ENCODE data around the gene MYBPC2.
"Not testable (repeated sequence)": the region's sequence is repeated elsewhere in the genome, so short reads cannot be mapped to it uniquely, and the experiment has no call there.

The MYBPC2 gene

GRCh38 chr19:50384685-50385535 lies 47.8 kb upstream of the MYBPC2 start:
- Histone ChIP-seq H3K9ac (ENCODE audit: low read length) (peak overlapping the region; percentile 94), H3K4me1 (ENCODE audit: insufficient read depth, low read length, severe bottlenecking) (peaks cover 16% of the 10 kb centered on the region)

GRCh38 chr19:50387176-50387867 lies 45.4 kb upstream of the MYBPC2 start:
- no peak overlapping the region for H3K27ac ChIP-seq (ENCODE audit: low read depth, low read length, poor library complexity, severe bottlenecking)
- H3K9me3 ChIP-seq (ENCODE audit: low read length): no peaks in the 10 kb centered on the region
- no peaks in the 10 kb centered on the region for H3K27me3 ChIP-seq (ENCODE audit: insufficient read depth, low read length)
- TF ChIP-seq CTCF (IDR thresholded peaks at IDR 0.05; ENCODE audit: low read length) (no peak), EZH2 (IDR thresholded peaks at IDR 0.05; ENCODE audit: borderline replicate concordance, low read length) (no peak)
- H3K4me1 ChIP-seq (ENCODE audit: insufficient read depth, low read length, severe bottlenecking): peaks cover 16% of the 10 kb centered on the region
- no peaks in the 10 kb centered on the region for H3K9me2 ChIP-seq (ENCODE audit: low read depth, low read length)
- H3K36me3 ChIP-seq (ENCODE audit: insufficient read depth, low read length): peaks cover 49% of the 10 kb centered on the region
- no peak overlapping the region for H3K4me2 ChIP-seq (ENCODE audit: low read length)
- H2AFZ ChIP-seq (ENCODE audit: low read length): no peak overlapping the region
- H3K4me3 ChIP-seq (ENCODE audit: low read depth, low read length, poor library complexity, severe bottlenecking): no peak overlapping the region
- H3K9ac ChIP-seq (ENCODE audit: low read length): no peak overlapping the region
- H4K20me1 ChIP-seq (ENCODE audit: insufficient read depth, low read length): no peaks in the 10 kb centered on the region
- no peaks in the 10 kb centered on the region for H3F3A ChIP-seq (ENCODE audit: insufficient read depth, low read length)
- peaks cover 32% of the 10 kb centered on the region for H3K79me2 ChIP-seq (ENCODE audit: insufficient read depth, low read length)

More at GRCh38 chr19:50384685-50385535, 47.8 kb upstream of the MYBPC2 start:
- H3K27me3 ChIP-seq (ENCODE audit: insufficient read depth, low read length): no peaks in the 10 kb centered on the region
- H3K4me2 ChIP-seq (ENCODE audit: low read length): peak overlapping the region; percentile 94
- H3K9me2 ChIP-seq (ENCODE audit: low read depth, low read length): no peaks in the 10 kb centered on the region
- TF ChIP-seq CTCF (IDR thresholded peaks at IDR 0.05; ENCODE audit: low read length) (no peak), EZH2 (IDR thresholded peaks at IDR 0.05; ENCODE audit: borderline replicate concordance, low read length) (no peak)
- H4K20me1 ChIP-seq (ENCODE audit: insufficient read depth, low read length): no peaks in the 10 kb centered on the region
- peaks cover 26% of the 10 kb centered on the region for H3K79me2 ChIP-seq (ENCODE audit: insufficient read depth, low read length)
- H3K27ac ChIP-seq (ENCODE audit: low read depth, low read length, poor library complexity, severe bottlenecking): peak overlapping the region; percentile 62
- no peaks in the 10 kb centered on the region for H3F3A ChIP-seq (ENCODE audit: insufficient read depth, low read length)
- H3K4me3 ChIP-seq (ENCODE audit: low read depth, low read length, poor library complexity, severe bottlenecking): peak overlapping the region; percentile 87
- H2AFZ ChIP-seq (ENCODE audit: low read length): no peak overlapping the region
- peaks cover 50% of the 10 kb centered on the region for H3K36me3 ChIP-seq (ENCODE audit: insufficient read depth, low read length)
- no peaks in the 10 kb centered on the region for H3K9me3 ChIP-seq (ENCODE audit: low read length)

GRCh38 chr19:50387868-50388245 lies 44.8 kb upstream of the MYBPC2 start:
- no peak overlapping the region for H2AFZ ChIP-seq (ENCODE audit: low read length)
- H3K79me2 ChIP-seq (ENCODE audit: insufficient read depth, low read length): peaks cover 35% of the 10 kb centered on the region
- peaks cover 54% of the 10 kb centered on the region for H3K36me3 ChIP-seq (ENCODE audit: insufficient read depth, low read length)
- no peaks in the 10 kb centered on the region for H4K20me1 ChIP-seq (ENCODE audit: insufficient read depth, low read length)
- no peak overlapping the region for H3K27ac ChIP-seq (ENCODE audit: low read depth, low read length, poor library complexity, severe bottlenecking)
- H3K4me3 ChIP-seq (ENCODE audit: low read depth, low read length, poor library complexity, severe bottlenecking): no peak overlapping the region
- H3K4me1 ChIP-seq (ENCODE audit: insufficient read depth, low read length, severe bottlenecking): peaks cover 16% of the 10 kb centered on the region
- no peaks in the 10 kb centered on the region for H3F3A ChIP-seq (ENCODE audit: insufficient read depth, low read length)
- H3K9me3 ChIP-seq (ENCODE audit: low read length): no peaks in the 10 kb centered on the region
- TF ChIP-seq EZH2 (IDR thresholded peaks at IDR 0.05; ENCODE audit: borderline replicate concordance, low read length) (no peak), CTCF (IDR thresholded peaks at IDR 0.05; ENCODE audit: low read length) (no peak)
- no peak overlapping the region for H3K4me2 ChIP-seq (ENCODE audit: low read length)
- no peak overlapping the region for H3K9ac ChIP-seq (ENCODE audit: low read length)
- H3K27me3 ChIP-seq (ENCODE audit: insufficient read depth, low read length): no peaks in the 10 kb centered on the region
- H3K9me2 ChIP-seq (ENCODE audit: low read depth, low read length): no peaks in the 10 kb centered on the region

GRCh38 chr19:50390295-50390694 lies 42.4 kb upstream of the MYBPC2 start:
- not testable (repeated sequence) for H3K27me3 ChIP-seq (ENCODE audit: insufficient read depth, low read length); H2AFZ ChIP-seq (ENCODE audit: low read length); H3F3A ChIP-seq (ENCODE audit: insufficient read depth, low read length); H3K27ac ChIP-seq (ENCODE audit: low read depth, low read length, poor library complexity, severe bottlenecking); H3K9me2 ChIP-seq (ENCODE audit: low read depth, low read length); H3K4me3 ChIP-seq (ENCODE audit: low read depth, low read length, poor library complexity, severe bottlenecking); H3K9me3 ChIP-seq (ENCODE audit: low read length); H3K4me2 ChIP-seq (ENCODE audit: low read length); H3K4me1 ChIP-seq (ENCODE audit: insufficient read depth, low read length, severe bottlenecking); H3K9ac ChIP-seq (ENCODE audit: low read length); H4K20me1 ChIP-seq (ENCODE audit: insufficient read depth, low read length)
- Histone ChIP-seq H3K79me2 (ENCODE audit: insufficient read depth, low read length) (peaks cover 34% of the 10 kb centered on the region), H3K36me3 (ENCODE audit: insufficient read depth, low read length) (peaks cover 66% of the 10 kb centered on the region)

GRCh38 chr19:50390952-50391351 lies 41.7 kb upstream of the MYBPC2 start:
- Histone ChIP-seq H3K79me2 (ENCODE audit: insufficient read depth, low read length) (peaks cover 34% of the 10 kb centered on the region), H3K36me3 (ENCODE audit: insufficient read depth, low read length) (peaks cover 64% of the 10 kb centered on the region)
- not testable (repeated sequence) for H3K4me3 ChIP-seq (ENCODE audit: low read depth, low read length, poor library complexity, severe bottlenecking); H3K4me1 ChIP-seq (ENCODE audit: insufficient read depth, low read length, severe bottlenecking); H3K9me3 ChIP-seq (ENCODE audit: low read length); H4K20me1 ChIP-seq (ENCODE audit: insufficient read depth, low read length); H3K27ac ChIP-seq (ENCODE audit: low read depth, low read length, poor library complexity, severe bottlenecking); H3K9me2 ChIP-seq (ENCODE audit: low read depth, low read length); H3F3A ChIP-seq (ENCODE audit: insufficient read depth, low read length); H3K4me2 ChIP-seq (ENCODE audit: low read length); H3K27me3 ChIP-seq (ENCODE audit: insufficient read depth, low read length); H2AFZ ChIP-seq (ENCODE audit: low read length); H3K9ac ChIP-seq (ENCODE audit: low read length)

All from OCI-LY1 (cell line).